ENCODE results near the gene HTR2C.
"Not testable (repeated sequence)": the region's sequence is repeated elsewhere in the genome, so short reads cannot be mapped to it uniquely, and the experiment has no call there.

HTR2C gene

GRCh38 chrX:114583646-114584374 is at the start of gene HTR2C:
Gene HTR2C, plus strand, starts transcription at chrX:114584086. Its CDS starts 142,851 bp downstream, at chrX:114726937.
- no peak for DNase-seq

GRCh38 chrX:114580336-114580735 is 3.5 kb upstream of the HTR2C start:
- no peak for DNase-seq

- no peak for DNase-seq
These were observed 2.2 kb upstream of the HTR2C start for GRCh38 chrX:114581528-114582263.

DNA sequence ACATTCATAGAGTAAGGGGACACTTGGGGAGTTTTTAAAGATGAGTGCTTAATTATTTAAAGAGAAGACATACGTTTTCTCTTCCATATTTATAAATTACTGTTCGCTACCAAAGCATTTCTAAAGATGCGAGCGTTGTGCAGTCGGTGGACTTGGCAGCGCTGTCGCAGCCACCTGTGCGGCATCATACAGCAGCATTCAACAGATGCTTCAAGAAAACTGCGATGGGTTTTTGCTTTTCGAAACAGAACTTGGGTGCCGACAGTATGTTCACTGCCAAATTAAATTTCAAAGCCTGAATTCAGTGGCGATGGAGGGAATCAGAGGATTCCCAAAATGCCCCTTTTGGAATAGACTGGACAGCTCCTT is 1.6 kb upstream of the HTR2C start:
- DNase-seq = no peak

- DNase-seq = no peak
These were observed 1.0 kb upstream of the HTR2C start for GRCh38 chrX:114582698-114583395.

DNA sequence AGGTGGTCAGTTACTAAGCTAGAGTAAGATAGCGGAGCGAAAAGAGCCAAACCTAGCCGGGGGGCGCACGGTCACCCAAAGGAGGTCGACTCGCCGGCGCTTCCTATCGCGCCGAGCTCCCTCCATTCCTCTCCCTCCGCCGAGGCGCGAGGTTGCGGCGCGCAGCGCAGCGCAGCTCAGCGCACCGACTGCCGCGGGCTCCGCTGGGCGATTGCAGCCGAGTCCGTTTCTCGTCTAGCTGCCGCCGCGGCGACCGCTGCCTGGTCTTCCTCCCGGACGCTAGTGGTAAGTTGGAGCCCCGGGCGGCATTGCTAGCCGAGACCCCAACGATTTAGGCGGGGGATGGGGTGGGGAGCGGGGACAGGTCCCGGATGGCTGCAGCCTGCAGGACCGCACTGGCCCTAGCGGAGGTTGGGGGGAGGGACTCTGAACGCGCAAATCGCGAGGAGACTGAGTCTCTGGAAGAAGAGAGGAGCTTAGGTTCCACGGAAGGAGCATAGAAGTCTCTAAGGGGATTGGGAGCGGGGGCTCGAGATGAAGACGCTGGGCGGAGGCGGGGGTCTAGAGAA is 573 bp downstream of the HTR2C start:
- no peak for DNase-seq

DNA sequence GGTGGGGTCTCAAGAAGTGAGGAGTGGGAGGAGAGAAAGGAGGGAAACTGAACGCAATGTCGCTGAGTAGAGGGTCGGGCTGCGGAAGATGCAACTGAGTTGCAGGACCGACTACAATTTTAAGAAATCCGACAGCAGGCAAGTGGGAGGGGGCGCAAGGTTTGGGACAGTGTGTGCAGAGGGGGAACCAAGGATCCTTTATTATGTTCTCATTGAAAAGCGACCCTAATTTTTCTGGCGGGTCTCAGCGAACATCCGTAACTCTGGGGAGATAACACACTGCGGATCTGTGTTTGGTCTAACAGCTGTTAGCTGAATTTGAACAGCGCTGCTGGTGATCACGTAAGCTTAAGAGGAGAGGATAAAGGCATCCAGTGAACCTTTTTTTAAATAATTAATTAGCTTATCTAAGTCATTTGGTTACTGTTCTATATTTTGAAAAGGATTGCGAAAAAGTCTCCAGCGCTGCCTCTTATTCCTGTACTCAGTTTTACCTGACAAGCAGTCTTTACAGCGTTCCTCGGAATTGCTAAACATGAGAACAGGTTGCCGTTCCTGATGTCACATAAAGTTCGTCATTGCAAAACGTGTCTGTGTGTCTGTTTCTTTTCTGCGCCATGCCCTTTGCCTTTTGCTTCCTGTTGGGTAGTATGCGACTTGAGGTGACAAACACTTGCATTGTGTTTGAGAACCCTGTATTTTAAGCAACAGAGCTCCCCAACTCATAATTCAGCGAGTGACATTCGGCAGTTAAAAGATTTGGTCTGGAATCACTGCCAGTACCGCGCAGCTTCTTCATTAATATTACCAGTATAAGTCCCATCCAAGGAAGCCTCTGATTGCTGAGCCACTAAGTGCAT is 1.3 kb downstream of the HTR2C start:
- DNase-seq = no peak

DNA sequence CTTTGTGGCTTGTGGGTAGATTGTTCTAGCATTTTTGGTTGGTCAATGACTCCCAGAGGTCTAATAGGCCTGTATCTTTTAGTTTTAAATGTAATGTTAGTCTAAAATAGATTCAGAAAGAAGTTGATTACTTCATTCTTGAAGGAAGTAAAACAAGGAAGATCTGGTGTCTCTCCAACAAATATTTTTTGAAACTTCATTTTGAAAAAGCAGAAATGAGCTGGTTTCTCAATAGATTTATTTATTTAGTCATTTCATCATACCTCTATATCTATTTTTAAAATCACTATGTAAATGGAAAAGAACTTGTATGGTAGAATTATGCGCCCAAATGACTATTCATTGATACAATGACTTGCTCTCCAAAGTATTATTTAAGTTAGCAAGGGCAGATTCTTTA is 7.2 kb downstream of the HTR2C start:
- DNase-seq = no peak

DNA sequence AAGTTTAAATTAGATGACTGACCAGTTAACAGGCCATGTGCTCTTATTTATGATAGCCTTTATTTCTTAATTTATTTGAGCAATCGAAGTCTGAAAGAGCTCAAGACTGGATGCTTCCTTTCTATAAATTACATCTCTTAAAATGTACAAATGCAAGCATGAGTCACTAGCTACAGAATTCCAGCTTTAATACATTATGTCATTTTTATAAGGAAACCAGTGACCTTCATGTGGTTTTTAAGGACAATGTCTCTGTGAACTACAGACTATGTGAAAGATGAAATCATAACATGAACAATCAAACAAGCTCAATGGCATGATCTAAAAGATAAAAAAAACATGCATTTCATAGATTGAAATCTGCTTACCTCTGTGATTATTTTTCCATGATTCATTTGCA is 15.4 kb downstream of the HTR2C start:
- no peak for DNase-seq

DNA sequence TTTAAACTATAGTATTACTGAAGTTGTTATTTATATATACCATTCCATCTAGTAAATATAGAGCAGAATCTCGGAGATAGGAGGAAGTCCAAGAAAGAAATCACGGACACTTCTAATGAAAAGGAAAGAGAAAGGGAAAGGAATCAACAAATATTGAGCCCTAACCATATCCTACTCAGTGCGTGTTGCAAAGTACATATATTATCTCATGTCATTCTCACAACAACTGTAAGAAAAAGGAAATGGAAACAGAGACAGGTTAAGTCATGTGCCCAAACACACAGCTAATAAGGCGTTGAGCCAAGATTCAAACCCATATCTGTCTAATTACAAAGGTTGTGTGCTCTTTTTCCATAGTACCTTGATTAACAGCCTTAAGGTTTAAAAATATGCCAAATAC is 16.0 kb downstream of the HTR2C start:
- no peak for DNase-seq

GRCh38 chrX:114606619-114607018 is 22.7 kb downstream of the HTR2C start:
- DNase-seq = not testable (repeated sequence)

GRCh38 chrX:114611018-114611619 is 27.2 kb downstream of the HTR2C start:
- peak; percentile 21 for DNase-seq

- DNase-seq = no peak
These were observed 31.9 kb downstream of the HTR2C start for GRCh38 chrX:114615765-114616164.

DNA sequence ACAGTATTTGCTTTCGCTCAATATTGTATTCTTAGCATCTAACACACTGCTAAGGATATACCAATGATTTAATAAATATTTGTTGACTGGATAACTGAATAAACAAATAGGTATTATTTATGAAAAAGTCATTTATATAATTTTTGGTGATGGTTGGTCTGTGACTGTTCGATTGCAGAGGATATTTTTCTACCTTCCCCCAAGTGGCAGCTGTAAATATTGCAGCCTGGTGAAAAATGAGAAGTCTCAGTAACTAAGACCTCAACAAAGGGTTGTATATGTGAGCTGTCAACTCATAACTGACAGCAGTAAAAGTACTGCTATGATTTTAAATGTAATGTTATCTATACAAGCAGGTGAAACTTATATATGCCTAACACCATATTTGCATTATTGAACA is 36.0 kb downstream of the HTR2C start:
- peak; percentile 3 for DNase-seq

DNA sequence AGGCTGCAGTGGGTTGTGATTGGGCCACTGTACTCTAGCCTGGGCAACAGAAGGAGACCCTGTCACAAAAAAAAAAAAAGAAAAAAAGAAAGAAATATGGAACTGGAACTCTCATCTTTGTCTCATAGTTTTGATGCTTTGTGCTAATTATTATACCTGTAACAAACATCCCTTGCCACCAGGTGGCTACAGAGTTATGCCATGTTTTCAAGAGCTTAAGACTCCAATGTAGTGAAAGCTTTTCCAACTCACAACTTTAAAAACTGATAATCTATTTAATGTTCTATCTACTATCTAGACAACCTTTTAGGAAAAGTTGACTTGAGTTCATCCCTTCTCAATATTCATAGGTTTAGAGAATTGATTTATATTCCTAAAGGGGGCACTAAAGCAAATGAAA is 42.4 kb downstream of the HTR2C start:
- DNase-seq = no peak

DNA sequence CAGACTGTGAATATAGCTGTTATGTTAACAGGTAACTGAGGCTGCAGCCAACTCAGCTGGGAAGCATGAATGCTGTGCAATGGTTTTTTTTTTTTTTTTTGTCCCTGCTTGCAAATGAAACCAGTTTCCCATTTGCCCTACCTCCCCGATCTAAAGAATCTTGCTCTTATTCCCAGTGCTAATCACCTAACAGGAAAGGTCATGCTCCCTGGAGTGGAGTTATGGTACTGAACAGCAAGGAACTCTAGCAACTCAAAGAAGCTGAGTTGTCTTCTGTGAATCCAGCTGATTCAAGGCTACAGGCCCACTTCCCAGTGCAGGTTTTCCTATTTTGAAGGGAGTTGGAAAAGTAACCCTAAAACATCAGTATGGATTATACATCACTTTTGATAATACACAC is 52.1 kb downstream of the HTR2C start:
- no peak for DNase-seq

- DNase-seq = no peak
These were observed 66.5 kb downstream of the HTR2C start for GRCh38 chrX:114650351-114650750.

DNA sequence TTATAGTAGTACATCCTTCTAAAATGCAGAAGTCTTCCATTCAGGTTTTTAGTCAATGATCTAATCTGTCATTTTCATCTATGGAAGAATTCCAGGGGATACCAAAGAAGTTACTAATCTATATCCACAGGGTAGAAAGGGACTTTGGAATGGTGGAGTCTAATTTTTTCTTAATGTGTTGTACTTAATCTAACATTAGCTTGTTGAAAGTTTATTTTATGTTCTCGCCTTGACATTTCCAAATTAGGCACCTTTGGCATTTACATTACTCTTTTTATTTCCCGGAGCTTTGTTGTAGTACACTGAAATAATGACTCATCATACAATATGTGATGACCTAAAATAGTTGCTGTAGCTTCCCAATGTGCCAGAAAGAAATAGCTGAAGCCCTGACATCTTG is 91.5 kb downstream of the HTR2C start:
- no peak for DNase-seq

DNA sequence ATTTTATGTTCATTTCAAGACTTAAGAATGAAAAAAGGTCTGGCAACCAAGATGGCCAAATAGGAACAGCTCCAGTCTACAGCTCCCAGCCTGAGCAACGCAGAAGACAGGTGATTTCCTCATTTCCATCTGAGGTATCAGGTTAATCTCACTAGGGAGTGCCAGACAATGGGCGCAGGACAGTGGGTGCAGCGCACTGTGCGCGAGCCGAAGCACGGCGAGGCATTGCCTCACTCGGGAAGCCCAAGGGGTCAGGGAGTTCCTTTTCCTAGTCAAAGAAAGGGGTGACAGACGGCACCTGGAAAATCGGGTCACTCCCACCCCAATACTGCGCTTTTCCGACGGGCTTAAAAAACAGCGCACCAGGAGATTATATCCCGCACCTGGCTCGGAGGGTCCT is 116.6 kb downstream of the HTR2C start:
- DNase-seq = not testable (repeated sequence)

DNA sequence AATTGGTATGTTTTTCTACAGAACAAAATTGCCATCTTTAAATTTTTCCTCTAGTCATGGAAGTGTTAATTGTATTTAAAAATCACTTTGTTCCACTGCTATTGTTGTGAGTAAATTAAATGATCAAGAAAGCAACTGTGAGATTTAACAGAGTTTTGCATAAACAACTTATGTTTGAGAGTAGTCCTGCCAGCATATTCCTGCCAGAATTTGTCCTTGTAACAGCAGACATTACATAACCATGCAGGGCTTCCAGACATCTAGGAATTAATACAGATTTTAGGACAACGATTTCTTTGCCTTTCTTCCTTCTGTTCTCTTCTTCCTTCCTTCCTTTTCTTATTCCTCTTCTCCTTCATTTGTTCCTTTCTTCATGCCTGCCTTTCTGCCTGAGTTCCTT is 125.5 kb downstream of the HTR2C start:
- DNase-seq = no peak

GRCh38 chrX:114710571-114710970 is 126.7 kb downstream of the HTR2C start:
- DNase-seq = no peak

GRCh38 chrX:114712466-114712865 is 128.6 kb downstream of the HTR2C start:
- DNase-seq = no peak
